ENCODE measurements around the gene RBFOX1.

RBFOX1 gene

GRCh38 chr16:7547736-7548135, 215.1 kb downstream of the RBFOX1 start:
- Histone ChIP-seq H3K4me3 (ENCODE audit: low read depth, low read length, poor library complexity, severe bottlenecking) (no peak overlapping the region), H3F3A (ENCODE audit: insufficient read depth, low read length) (no peaks in the 10 kb centered on the region), H3K9me2 (ENCODE audit: low read depth, low read length) (no peaks in the 10 kb centered on the region), H3K4me1 (ENCODE audit: insufficient read depth, low read length, severe bottlenecking) (no peaks in the 10 kb centered on the region), H3K9ac (ENCODE audit: low read length) (no peak overlapping the region), H3K27ac (ENCODE audit: low read depth, low read length, poor library complexity, severe bottlenecking) (no peak overlapping the region), H3K9me3 (ENCODE audit: low read length) (no peaks in the 10 kb centered on the region), H3K36me3 (ENCODE audit: insufficient read depth, low read length) (no peaks in the 10 kb centered on the region), H2AFZ (ENCODE audit: low read length) (no peak overlapping the region), H3K4me2 (ENCODE audit: low read length) (no peak overlapping the region), H3K27me3 (ENCODE audit: insufficient read depth, low read length) (no peaks in the 10 kb centered on the region), H4K20me1 (ENCODE audit: insufficient read depth, low read length) (no peaks in the 10 kb centered on the region), H3K79me2 (ENCODE audit: insufficient read depth, low read length) (no peaks in the 10 kb centered on the region)
- TF ChIP-seq, protein P1, sequence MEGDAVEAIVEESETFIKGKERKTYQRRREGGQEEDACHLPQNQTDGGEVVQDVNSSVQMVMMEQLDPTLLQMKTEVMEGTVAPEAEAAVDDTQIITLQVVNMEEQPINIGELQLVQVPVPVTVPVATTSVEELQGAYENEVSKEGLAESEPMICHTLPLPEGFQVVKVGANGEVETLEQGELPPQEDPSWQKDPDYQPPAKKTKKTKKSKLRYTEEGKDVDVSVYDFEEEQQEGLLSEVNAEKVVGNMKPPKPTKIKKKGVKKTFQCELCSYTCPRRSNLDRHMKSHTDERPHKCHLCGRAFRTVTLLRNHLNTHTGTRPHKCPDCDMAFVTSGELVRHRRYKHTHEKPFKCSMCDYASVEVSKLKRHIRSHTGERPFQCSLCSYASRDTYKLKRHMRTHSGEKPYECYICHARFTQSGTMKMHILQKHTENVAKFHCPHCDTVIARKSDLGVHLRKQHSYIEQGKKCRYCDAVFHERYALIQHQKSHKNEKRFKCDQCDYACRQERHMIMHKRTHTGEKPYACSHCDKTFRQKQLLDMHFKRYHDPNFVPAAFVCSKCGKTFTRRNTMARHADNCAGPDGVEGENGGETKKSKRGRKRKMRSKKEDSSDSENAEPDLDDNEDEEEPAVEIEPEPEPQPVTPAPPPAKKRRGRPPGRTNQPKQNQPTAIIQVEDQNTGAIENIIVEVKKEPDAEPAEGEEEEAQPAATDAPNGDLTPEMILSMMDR (IDR thresholded peaks at IDR 0.05; ENCODE audit: low read length), result no peak
- no peak for TF ChIP-seq EZH2 (IDR thresholded peaks at IDR 0.05; ENCODE audit: borderline replicate concordance, low read length)

GRCh38 chr16:7548796-7549318, 216.2 kb downstream of the RBFOX1 start:
- H3K27me3 ChIP-seq (ENCODE audit: insufficient read depth, low read length), result no peaks in the 10 kb centered on the region
- no peak overlapping the region for H3K9ac ChIP-seq (ENCODE audit: low read length)
- no peaks in the 10 kb centered on the region for H4K20me1 ChIP-seq (ENCODE audit: insufficient read depth, low read length)
- no peaks in the 10 kb centered on the region for H3F3A ChIP-seq (ENCODE audit: insufficient read depth, low read length)
- H3K9me2 ChIP-seq (ENCODE audit: low read depth, low read length), result no peaks in the 10 kb centered on the region
- no peaks in the 10 kb centered on the region for H3K79me2 ChIP-seq (ENCODE audit: insufficient read depth, low read length)
- H2AFZ ChIP-seq (ENCODE audit: low read length), result no peak overlapping the region
- H3K9me3 ChIP-seq (ENCODE audit: low read length), result no peaks in the 10 kb centered on the region
- H3K4me1 ChIP-seq (ENCODE audit: insufficient read depth, low read length, severe bottlenecking), result no peaks in the 10 kb centered on the region
- no peak overlapping the region for H3K4me2 ChIP-seq (ENCODE audit: low read length)
- TF ChIP-seq, protein P1 (IDR thresholded peaks at IDR 0.05; ENCODE audit: low read length), result no peak
- no peak for TF ChIP-seq EZH2 (IDR thresholded peaks at IDR 0.05; ENCODE audit: borderline replicate concordance, low read length)
- no peak overlapping the region for H3K27ac ChIP-seq (ENCODE audit: low read depth, low read length, poor library complexity, severe bottlenecking)
- no peaks in the 10 kb centered on the region for H3K36me3 ChIP-seq (ENCODE audit: insufficient read depth, low read length)
- no peak overlapping the region for H3K4me3 ChIP-seq (ENCODE audit: low read depth, low read length, poor library complexity, severe bottlenecking)

- H3K9ac ChIP-seq (ENCODE audit: low read length), result no peak overlapping the region
- no peaks in the 10 kb centered on the region for H3K9me2 ChIP-seq (ENCODE audit: low read depth, low read length)
- no peak overlapping the region for H3K4me3 ChIP-seq (ENCODE audit: low read depth, low read length, poor library complexity, severe bottlenecking)
- TF ChIP-seq, protein P1 (IDR thresholded peaks at IDR 0.05; ENCODE audit: low read length), result no peak
- no peak for TF ChIP-seq EZH2 (IDR thresholded peaks at IDR 0.05; ENCODE audit: borderline replicate concordance, low read length)
- H3K36me3 ChIP-seq (ENCODE audit: insufficient read depth, low read length), result no peaks in the 10 kb centered on the region
- no peak overlapping the region for H3K27ac ChIP-seq (ENCODE audit: low read depth, low read length, poor library complexity, severe bottlenecking)
- no peaks in the 10 kb centered on the region for H3F3A ChIP-seq (ENCODE audit: insufficient read depth, low read length)
- H3K79me2 ChIP-seq (ENCODE audit: insufficient read depth, low read length), result no peaks in the 10 kb centered on the region
- no peak overlapping the region for H2AFZ ChIP-seq (ENCODE audit: low read length)
- H3K4me1 ChIP-seq (ENCODE audit: insufficient read depth, low read length, severe bottlenecking), result no peaks in the 10 kb centered on the region
- H3K27me3 ChIP-seq (ENCODE audit: insufficient read depth, low read length), result no peaks in the 10 kb centered on the region
- no peaks in the 10 kb centered on the region for H3K9me3 ChIP-seq (ENCODE audit: low read length)
- H3K4me2 ChIP-seq (ENCODE audit: low read length), result no peak overlapping the region
- no peaks in the 10 kb centered on the region for H4K20me1 ChIP-seq (ENCODE audit: insufficient read depth, low read length)
Measured at GRCh38 chr16:7550096-7550495, 217.5 kb downstream of the RBFOX1 start.

All from OCI-LY1 (cell line).